Vagina (tissue), 2 donors: ENCODE data around the gene ANKRD44.

Experiments
- POLR2A ChIP-seq, 2 donors: fragments of 450-650 bp; IDR thresholded peaks; one replicate each; pipeline ENCODE4 v1.6.1; 2017; ENCODE audit warnings: antibody characterized with exemption in 2 of 2, mild to moderate bottlenecking in 2 of 2, moderate library complexity in 2 of 2
- POLR2AphosphoS5 ChIP-seq, 2 donors: sonication (generic); formaldehyde crosslinking; IDR thresholded peaks; one replicate each; pipeline ENCODE4 v1.9.0; 2017; ENCODE audit warnings: antibody characterized with exemption in 2 of 2, mild to moderate bottlenecking in 2 of 2, low read depth in 1 of 2; ENCODE audit not compliant: insufficient read depth in 1 of 2
- TF ChIP-seq, protein P1 (sequence below), 3 experiments: fragments of 450-650 bp in 2 of 3; fragments of 200-600 bp in 1 of 3; sonication (generic) in 1 of 3; IDR thresholded peaks; one replicate each; pipeline ENCODE4 v1.5.1; 2017 to 2019; ENCODE audit warnings: antibody characterized with exemption in 3 of 3, mild to moderate bottlenecking in 2 of 3, moderate library complexity in 2 of 3

DNA sequence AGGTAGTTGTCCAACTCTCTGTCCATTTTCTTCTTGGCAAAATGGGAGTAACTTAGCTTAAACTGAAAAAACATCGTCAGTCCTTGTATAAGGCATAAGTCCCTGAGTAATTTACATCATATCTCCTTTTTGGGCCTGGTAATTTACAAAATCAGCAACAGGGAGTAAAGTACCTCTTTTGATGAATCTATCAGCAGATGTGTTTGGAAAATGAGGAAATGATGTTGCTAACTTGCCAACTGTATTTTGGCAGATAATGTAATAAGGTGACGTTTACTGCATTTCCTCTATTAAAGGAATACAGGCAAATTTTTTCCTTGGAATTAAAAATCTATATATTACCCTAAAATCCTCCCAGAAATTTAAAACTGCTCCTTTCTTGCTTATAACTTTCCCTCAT is 29.2 kb downstream of the ANKRD44 start:
- TF ChIP-seq POLR2A (IDR thresholded peaks at IDR 0.05) (no peak), POLR2AphosphoS5 (IDR thresholded peaks at IDR 0.05; ENCODE audit: insufficient read depth in 1 of 2, low read depth in 1 of 2) (no peak)
- TF ChIP-seq, protein P1, sequence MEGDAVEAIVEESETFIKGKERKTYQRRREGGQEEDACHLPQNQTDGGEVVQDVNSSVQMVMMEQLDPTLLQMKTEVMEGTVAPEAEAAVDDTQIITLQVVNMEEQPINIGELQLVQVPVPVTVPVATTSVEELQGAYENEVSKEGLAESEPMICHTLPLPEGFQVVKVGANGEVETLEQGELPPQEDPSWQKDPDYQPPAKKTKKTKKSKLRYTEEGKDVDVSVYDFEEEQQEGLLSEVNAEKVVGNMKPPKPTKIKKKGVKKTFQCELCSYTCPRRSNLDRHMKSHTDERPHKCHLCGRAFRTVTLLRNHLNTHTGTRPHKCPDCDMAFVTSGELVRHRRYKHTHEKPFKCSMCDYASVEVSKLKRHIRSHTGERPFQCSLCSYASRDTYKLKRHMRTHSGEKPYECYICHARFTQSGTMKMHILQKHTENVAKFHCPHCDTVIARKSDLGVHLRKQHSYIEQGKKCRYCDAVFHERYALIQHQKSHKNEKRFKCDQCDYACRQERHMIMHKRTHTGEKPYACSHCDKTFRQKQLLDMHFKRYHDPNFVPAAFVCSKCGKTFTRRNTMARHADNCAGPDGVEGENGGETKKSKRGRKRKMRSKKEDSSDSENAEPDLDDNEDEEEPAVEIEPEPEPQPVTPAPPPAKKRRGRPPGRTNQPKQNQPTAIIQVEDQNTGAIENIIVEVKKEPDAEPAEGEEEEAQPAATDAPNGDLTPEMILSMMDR (IDR thresholded peaks at IDR 0.05), result no peak
